Stimulated activated CD4-positive, alpha-beta T cell treated with anti-CD3 and anti-CD28 coated beads, TNF-alpha, amount 100 ng/mL, for 24 hours (primary cell): ENCODE measurements around the gene UBAP1.
"Not testable (repeated sequence)": the region's sequence is repeated elsewhere in the genome, so short reads cannot be mapped to it uniquely, and the experiment has no call there.

ENCODE experiments used
- DNase-seq, 3 experiments: peaks; one replicate each; pipeline ENCODE4 v3.0.0-alpha.2; 2020; ENCODE audit warnings: low read depth in 3 of 3

The UBAP1 gene

DNA sequence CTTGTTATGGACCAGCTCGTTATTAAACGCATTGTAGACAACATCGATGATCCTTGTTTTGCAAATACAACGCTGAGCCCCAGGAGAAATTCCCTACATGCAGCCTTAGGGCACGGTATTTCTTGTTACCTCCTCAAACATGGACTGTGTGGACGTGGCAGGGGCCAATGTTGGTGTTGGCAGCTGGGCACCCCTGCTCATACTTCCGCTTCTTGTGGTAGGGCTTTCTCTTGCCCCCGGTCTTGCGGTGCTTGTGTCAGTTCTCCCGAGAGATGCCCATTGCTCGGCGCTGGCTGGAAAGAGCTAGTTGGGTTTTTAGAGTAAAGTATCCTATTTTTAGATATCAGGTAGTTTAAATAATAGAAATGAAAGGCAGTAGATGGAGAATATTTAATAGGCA is 45.5 kb downstream of the UBAP1 start:
- DNase-seq, result no peak

DNA sequence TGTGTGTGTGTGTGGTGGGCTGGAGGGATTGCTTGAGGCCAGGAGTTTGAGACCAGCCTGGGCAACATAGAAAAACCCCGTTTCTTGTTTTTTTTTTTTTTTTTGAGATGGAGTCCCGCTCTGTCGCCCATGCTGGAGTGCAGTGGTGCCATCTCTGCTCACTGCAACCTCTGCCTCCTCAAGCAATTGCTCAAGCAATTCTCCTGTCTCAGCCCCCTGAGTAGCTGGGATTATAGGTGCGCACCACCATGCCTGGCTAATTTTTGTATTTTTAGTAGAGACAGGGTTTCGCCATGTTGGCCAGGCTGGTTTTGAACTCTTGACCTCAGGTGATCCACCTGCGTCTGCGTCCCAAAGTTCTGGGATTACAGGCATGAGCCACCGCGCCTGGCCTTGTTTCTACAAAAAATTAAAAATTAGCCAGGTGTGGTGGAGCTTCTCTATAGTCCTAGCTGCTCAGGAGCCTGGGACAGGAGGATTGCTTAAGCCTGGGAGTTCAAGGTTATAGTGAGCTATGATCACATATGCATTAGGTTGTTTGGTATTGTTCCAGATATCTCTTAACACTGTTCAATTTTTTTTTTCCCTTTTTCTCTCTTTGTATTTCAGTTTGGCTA is 47.4 kb downstream of the UBAP1 start:
- DNase-seq, result not testable (repeated sequence)

- no peak for DNase-seq
Measured at GRCh38 chr9:34227445-34227844, 48.6 kb downstream of the UBAP1 start.

GRCh38 chr9:34230556-34230955 is 51.7 kb downstream of the UBAP1 start:
- no peak for DNase-seq

DNA sequence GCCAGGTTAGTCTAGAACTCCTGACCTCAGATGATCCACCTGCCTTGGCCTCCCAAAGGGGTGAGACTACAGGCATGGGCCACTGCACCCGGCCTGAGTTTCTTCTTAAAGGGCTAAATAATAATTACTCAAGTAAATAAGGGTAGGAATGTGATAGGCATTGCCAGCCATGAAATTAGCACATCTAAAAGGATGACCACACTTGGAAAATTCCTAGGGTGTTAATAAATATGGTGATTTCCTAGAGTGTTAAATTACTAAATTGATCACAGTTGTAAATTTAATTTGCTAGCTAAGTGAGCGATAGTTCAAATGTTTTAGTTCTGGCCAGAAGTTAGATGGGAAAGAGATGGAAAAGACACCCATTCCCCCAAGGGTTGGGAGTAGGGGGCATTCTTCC is 53.4 kb downstream of the UBAP1 start:
- DNase-seq, result no peak

- no peak for DNase-seq
Measured at GRCh38 chr9:34233672-34234071, 54.8 kb downstream of the UBAP1 start.

- DNase-seq, result no peak
Measured at GRCh38 chr9:34237836-34238235, 59.0 kb downstream of the UBAP1 start.

GRCh38 chr9:34240006-34240405 is 61.2 kb downstream of the UBAP1 start:
- DNase-seq, result no peak

GRCh38 chr9:34242830-34243229 is 64.0 kb downstream of the UBAP1 start:
- DNase-seq, result no peak

GRCh38 chr9:34245212-34245611 is 66.4 kb downstream of the UBAP1 start:
- not testable (repeated sequence) for DNase-seq

DNA sequence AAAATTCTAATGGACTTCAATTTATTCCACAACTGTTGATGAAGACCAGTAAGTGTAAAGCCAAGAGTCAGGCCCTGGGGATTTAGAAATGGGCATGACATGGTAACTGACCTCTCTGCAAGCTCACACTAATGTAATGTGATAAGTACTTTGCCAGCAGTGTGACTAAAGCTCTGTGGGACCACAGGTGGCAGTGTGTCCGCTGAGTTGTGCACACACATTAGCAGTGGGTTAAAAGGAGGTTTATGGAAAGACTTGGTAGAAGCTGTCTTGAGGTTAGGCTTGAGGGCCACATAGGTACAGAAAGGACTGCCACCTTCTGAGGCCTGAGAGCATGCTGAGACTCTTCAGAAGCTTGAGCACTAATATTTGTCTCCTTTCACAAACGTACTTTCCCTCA is 67.6 kb downstream of the UBAP1 start:
- no peak for DNase-seq

- not testable (repeated sequence) for DNase-seq
Measured at GRCh38 chr9:34247782-34248181, 68.9 kb downstream of the UBAP1 start.

- no peak for DNase-seq
Measured at GRCh38 chr9:34249274-34249673, 70.4 kb downstream of the UBAP1 start.

DNA sequence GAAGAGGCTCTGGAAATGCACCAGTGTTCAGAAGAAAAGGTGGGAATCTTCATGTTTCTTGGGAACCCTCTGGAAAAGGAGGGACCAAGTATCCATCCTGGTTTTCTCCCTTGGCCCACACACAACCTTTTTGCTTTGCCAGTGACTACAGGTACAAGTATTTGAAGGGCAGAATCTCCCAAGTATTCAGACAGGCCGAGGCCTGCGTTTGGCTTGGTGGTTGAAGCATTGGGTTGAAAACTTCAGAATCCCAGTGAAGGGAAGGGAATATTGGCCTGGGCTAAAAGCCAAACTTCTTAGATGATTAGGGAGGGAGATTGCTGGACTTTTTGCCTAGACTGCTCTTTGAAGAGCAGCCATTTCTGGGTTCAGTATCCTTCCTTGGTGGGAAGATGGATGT is 71.9 kb downstream of the UBAP1 start:
- DNase-seq, result no peak

GRCh38 chr9:34252016-34252415 is 73.2 kb downstream of the UBAP1 start:
- DNase-seq, result no peak

DNA sequence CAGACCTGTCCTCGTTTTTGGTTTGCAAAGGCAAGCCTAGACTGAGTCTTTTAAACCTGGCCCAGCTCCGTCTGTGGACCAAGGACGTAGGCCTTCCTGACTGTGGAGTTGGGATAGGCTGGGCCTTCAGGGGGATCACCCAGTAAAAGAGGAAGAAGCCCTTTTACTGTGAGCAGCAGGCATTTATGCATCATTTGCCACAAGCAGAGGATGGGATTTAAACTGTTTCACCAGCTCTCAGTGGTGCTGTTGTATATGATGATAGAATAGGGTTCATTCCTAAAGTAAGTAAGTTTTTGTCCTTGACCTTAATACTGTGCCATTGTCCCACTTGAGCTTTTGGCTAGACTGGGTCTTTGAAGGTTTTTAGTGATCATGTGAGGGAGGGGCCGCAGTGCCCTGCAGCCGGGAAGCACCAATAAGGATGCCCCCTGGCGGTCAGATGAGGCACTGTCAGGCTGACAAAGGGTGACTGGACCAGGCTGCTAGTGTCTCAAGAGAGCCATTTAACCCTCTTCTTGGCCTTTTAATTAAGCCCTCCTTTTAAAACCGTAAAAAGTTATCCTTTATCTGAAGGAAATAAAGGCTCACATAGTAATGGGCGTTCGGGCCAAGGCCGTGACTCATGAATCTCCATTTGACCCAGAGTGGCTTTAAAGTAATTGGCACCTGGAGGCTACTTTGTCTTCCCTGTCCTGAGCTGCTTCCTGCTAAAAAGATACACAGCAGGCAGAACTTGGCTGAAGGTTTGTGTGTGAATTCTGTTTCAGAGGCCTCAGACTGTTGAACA is 74.0 kb downstream of the UBAP1 start:
- peak; percentile 17 to 53 (median 22) for DNase-seq

GRCh38 chr9:34253460-34253837 is 74.6 kb downstream of the UBAP1 start:
- no peak for DNase-seq

DNA sequence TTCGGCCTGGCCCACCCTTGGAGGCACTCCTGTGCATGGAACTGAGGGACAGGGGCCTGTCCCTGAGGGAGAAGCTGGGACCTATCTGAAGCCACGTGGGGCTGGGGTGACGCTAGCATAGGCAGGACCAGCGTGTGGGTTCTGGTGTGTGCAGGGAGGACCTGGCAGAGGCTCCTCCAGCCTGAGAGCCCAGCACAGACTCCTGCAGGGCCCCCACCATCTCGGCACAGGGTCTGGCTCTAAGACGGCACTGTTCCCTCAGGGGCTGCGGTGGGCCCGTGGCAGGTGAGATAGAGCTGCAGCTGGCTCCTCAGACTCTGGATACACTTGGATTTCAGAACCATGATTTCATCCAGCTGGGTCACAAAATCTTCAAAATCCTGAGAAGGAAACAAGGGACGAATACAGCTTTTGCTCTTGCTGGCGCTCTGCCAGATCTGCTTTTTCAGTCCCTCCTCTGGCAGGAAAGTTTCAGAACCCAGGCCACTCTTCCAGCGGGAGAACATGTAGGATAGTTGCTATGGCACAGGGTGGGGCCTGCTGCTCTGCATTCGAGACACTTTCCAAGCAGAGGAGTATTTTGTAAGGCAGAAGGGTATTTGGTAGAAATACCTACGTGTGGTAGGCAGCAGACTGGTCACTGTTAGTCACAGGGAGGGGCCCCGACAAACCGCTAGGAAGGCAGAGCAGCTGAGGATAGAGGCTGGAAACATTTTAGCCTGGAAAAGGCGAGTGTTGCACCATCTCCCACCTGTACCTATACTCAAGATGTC is 75.5 kb downstream of the UBAP1 start:
- no peak for DNase-seq

DNA sequence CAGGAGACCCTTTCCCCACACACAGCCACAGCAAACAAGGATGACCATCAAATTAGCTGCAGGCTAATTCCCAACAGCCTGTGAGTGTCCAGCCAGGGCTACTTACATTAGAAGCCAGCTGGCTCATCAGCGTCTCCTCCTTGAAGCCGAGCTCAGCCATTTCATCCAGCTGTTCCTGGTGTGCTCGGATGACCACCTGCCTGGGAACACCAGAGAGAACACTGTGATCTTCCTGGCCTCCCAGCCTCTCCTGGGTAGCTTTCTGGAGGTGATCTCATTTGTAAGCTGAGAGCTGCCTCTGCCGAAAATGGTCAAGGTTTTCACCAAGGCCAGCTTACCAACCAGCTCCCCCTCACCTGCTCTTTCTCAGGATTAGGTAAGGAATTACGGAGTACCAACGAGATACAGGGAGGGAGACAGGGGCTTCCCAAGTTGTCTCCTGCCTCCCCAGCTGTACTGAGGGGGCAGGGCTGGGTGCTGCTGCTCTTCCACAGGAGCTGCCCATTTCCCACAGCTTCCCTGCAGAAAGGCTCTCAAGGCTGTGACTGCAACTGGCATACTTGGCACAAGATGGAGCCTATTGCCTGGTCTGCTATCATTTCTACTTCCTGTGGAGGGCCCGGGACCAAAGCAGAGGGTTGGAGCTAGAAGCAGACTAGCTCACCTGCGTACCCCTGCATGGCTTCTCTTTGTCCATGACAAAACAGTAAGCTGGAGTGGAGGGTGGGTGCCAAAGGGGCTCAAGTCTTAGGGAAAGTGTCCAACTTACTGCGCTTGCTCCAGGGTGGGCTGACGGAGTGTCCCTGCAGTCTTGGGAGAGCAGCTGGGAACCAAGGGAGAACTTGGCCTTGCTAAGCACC is 76.4 kb downstream of the UBAP1 start:
- no peak for DNase-seq

- no peak for DNase-seq
Measured at GRCh38 chr9:34256104-34256503, 77.3 kb downstream of the UBAP1 start.

- no peak for DNase-seq
Measured at GRCh38 chr9:34256987-34257585, 78.2 kb downstream of the UBAP1 start.
